PC-3 (cell line): ENCODE results near the gene ABTB2. TPM values are rescaled to one million over a fixed set of nuclear protein-coding genes. Genes with fewer than 3 reads are reported as not detected.

Experiments used
- ATAC-seq: fragments of 200-7000 bp; cut with Tn5 transposase; 2 replicates; pipeline ENCODE4 v1.9.1; 2020; ENCODE audit warnings: mild to moderate bottlenecking, moderate library complexity
- BruUV-seq: library from RNA; stranded (reverse); fragments of 400-500 nt; replicated peaks from 2 replicates; lab custom pipeline; 2021; lab: Mats Ljungman, UMichigan
- CTCF ChIA-PET: fragments of 300-600 bp; sonication (Branson Sonifier 250); formaldehyde crosslinking; loops from one replicate; lab custom pipeline; 2022; ENCODE audit warnings: antibody characterized with exemption; lab: Charles Lee
- POLR2A ChIA-PET: fragments of 300-600 bp; sonication (Branson Sonifier 250); formaldehyde crosslinking; loops from one replicate; lab custom pipeline; 2022; ENCODE audit warnings: antibody characterized with exemption; ENCODE audit not compliant: unreplicated experiment; lab: Charles Lee
- DNase-seq: peaks from one replicate; pipeline ENCODE4 v3.0.0-alpha.2; 2015
- H2AFZ ChIP-seq: fragments of 300-600 bp; sonication (generic); 2 replicates; pipeline ENCODE4 v1.6.0; 2016; ENCODE audit warnings: antibody characterized with exemption, low read length
- H3F3A ChIP-seq: fragments of 300-600 bp; sonication (generic); one replicate; pipeline ENCODE4 v1.6.0; 2017; ENCODE audit warnings: antibody characterized with exemption, low read length, control low read depth, mild to moderate bottlenecking; ENCODE audit not compliant: unreplicated experiment
- H3K27ac ChIP-seq: fragments of 300-600 bp; sonication (generic); 2 replicates; pipeline ENCODE4 v1.5.1; 2016; ENCODE audit warnings: mild to moderate bottlenecking, low read length
- H3K27me3 ChIP-seq: fragments of 300-600 bp; sonication (generic); 2 replicates; pipeline ENCODE4 v1.6.1; 2016; ENCODE audit warnings: low read length, mixed read lengths
- H3K36me3 ChIP-seq: fragments of 300-600 bp; sonication (generic); 2 replicates; pipeline ENCODE4 v1.6.1; 2016; ENCODE audit warnings: low read depth, mixed run types, low read length, mixed read lengths
- H3K4me1 ChIP-seq: fragments of 300-600 bp; sonication (generic); 2 replicates; pipeline ENCODE4 v1.5.1; 2016; ENCODE audit warnings: low read length; ENCODE audit not compliant: insufficient read depth
- H3K4me2 ChIP-seq: fragments of 300-600 bp; sonication (generic); 2 replicates; pipeline ENCODE4 v1.6.0; 2016; ENCODE audit warnings: low read length
- H3K4me3 ChIP-seq: fragments of 300-600 bp; sonication (generic); 2 replicates; pipeline ENCODE4 v1.5.1; 2016; ENCODE audit warnings: mild to moderate bottlenecking, low read length, mixed read lengths
- H3K79me2 ChIP-seq: fragments of 300-600 bp; sonication (generic); 2 replicates; pipeline ENCODE4 v1.6.1; 2017; ENCODE audit warnings: low read length, mixed read lengths
- H3K9ac ChIP-seq: fragments of 300-600 bp; sonication (generic); 2 replicates; pipeline ENCODE4 v1.6.0; 2016; ENCODE audit warnings: mild to moderate bottlenecking, low read length
- H3K9me2 ChIP-seq: fragments of 300-600 bp; sonication (generic); replicated peaks from 2 replicates; pipeline ENCODE4 v1.6.1; 2016; ENCODE audit warnings: mixed run types, low read length, mixed read lengths
- H3K9me3 ChIP-seq: fragments of 300-600 bp; sonication (generic); 2 replicates; pipeline ENCODE4 v1.6.1; 2016; ENCODE audit warnings: low read length, mixed read lengths
- H4K20me1 ChIP-seq: fragments of 300-600 bp; sonication (generic); 2 replicates; pipeline ENCODE4 v1.6.1; 2016; ENCODE audit warnings: low read length, mixed read lengths
- CTCF ChIP-seq: fragments of 300-600 bp; sonication (generic); conservative IDR thresholded peaks from 2 replicates; pipeline ENCODE4 v1.5.1; 2017; ENCODE audit warnings: antibody characterized with exemption, low read depth, mild to moderate bottlenecking, low read length
- EZH2 ChIP-seq: fragments of 300-600 bp; sonication (generic); IDR thresholded peaks from one replicate; pipeline ENCODE4 v1.6.1; 2017; ENCODE audit warnings: antibody characterized with exemption, mild to moderate bottlenecking, low read length; ENCODE audit not compliant: unreplicated experiment
- EZH2phosphoT487 ChIP-seq: fragments of 300-600 bp; sonication (generic); IDR thresholded peaks from 2 replicates; pipeline ENCODE4 v1.6.1; 2018; ENCODE audit warnings: mild to moderate bottlenecking, antibody characterized with exemption, low read length, borderline replicate concordance
- intact Hi-C: fragments of 100-400 bp; cut with micrococcal nuclease; formaldehyde crosslinking; loops from 2 replicates; pipeline ENCODE4 v1.9.0; 2023
- total RNA-seq: library from RNA; depleted of rRNA; stranded (reverse); fragments of >200 nt; gene quantifications from 2 replicates; pipeline ENCODE4 v1.2.3, GENCODE V29; 2014

Gene ABTB2
- total RNA-seq, 1 experiment from 2014 or later, result 5.2 TPM

GRCh38 chr11:34363363-34364084, 5.7 kb upstream of the ABTB2 start:
- no peaks in the 10 kb centered on the region for H3K36me3 ChIP-seq
- no peaks in the 10 kb centered on the region for H3K27me3 ChIP-seq
- POLR2A ChIA-PET, result no interaction called here
- no TSS peak for BruUV-seq
- H3K79me2 ChIP-seq, result no peaks in the 10 kb centered on the region
- H2AFZ ChIP-seq, result no peak overlapping the region
- H3K9me2 ChIP-seq, result no peaks in the 10 kb centered on the region
- H3K4me1 ChIP-seq, result no peaks in the 10 kb centered on the region
- no peaks in the 10 kb centered on the region for H3F3A ChIP-seq
- CTCF ChIA-PET, result no interaction called here
- H3K27ac ChIP-seq, result no peak overlapping the region
- no peak overlapping the region for H3K4me2 ChIP-seq
- no peak overlapping the region for H3K9ac ChIP-seq
- intact Hi-C loops, result no loop called here
- no peak overlapping the region for H3K4me3 ChIP-seq
- no peak for DNase-seq
- no peaks in the 10 kb centered on the region for H4K20me1 ChIP-seq
- ATAC-seq, result no peak
- TF ChIP-seq CTCF (no peak), EZH2 (no peak), EZH2phosphoT487 (no peak)
- no peaks in the 10 kb centered on the region for H3K9me3 ChIP-seq

GRCh38 chr11:34360046-34360445, 2.2 kb upstream of the ABTB2 start:
- Histone ChIP-seq H3K4me1 (peaks cover 18% of the 10 kb centered on the region), H2AFZ (no peak overlapping the region), H3K27me3 (no peaks in the 10 kb centered on the region), H3K79me2 (peaks cover 23% of the 10 kb centered on the region), H3K36me3 (no peaks in the 10 kb centered on the region), H3K9ac (no peak overlapping the region), H3K9me2 (no peaks in the 10 kb centered on the region), H3F3A (no peaks in the 10 kb centered on the region), H3K4me2 (peak overlapping the region; percentile 93; the same call in 1 of the 2 replicates), H4K20me1 (peaks cover 18% of the 10 kb centered on the region; the same call in 1 of the 2 replicates), H3K27ac (no peak overlapping the region), H3K9me3 (no peaks in the 10 kb centered on the region), H3K4me3 (no peak overlapping the region)
- intact Hi-C loops, result no loop called here
- no peak for DNase-seq
- POLR2A ChIA-PET, result no interaction called here
- ATAC-seq, result no peak
- BruUV-seq, result no TSS peak
- CTCF ChIA-PET, result no interaction called here
- TF ChIP-seq EZH2 (no peak), EZH2phosphoT487 (no peak), CTCF (no peak)

GRCh38 chr11:34359548-34359891, 1.7 kb upstream of the ABTB2 start:
- TF ChIP-seq CTCF (peak; percentile 5), EZH2phosphoT487 (no peak), EZH2 (no peak)
- Histone ChIP-seq H3K27me3 (no peaks in the 10 kb centered on the region), H3F3A (no peaks in the 10 kb centered on the region), H3K9ac (peak overlapping the region; percentile 29; the same call in 1 of the 2 replicates), H3K9me3 (no peaks in the 10 kb centered on the region), H3K4me2 (peak overlapping the region; percentile 93), H2AFZ (peak overlapping the region; percentile 83), H3K27ac (no peak overlapping the region), H4K20me1 (peaks cover 22% of the 10 kb centered on the region; the same call in 1 of the 2 replicates), H3K9me2 (no peaks in the 10 kb centered on the region), H3K4me3 (peak overlapping the region; percentile 75), H3K79me2 (peaks cover 26% of the 10 kb centered on the region), H3K4me1 (peaks cover 23% of the 10 kb centered on the region), H3K36me3 (no peaks in the 10 kb centered on the region)
- ATAC-seq, result no peak
- CTCF ChIA-PET, result no interaction called here
- intact Hi-C loops, result loop anchor here (1.0 to 2.0 kb wide), 4 partner anchors 93 to 363 kb away; partner anchors contain the start of gene NAT10
- POLR2A ChIA-PET, result no interaction called here
- no TSS peak for BruUV-seq
- no peak for DNase-seq
